IMR-90 (cell line): ENCODE results near the gene EPB41L2. TPM values are rescaled to one million over a fixed set of nuclear protein-coding genes. Genes with fewer than 3 reads are reported as not detected.
A peak's percentile ranks its signal among the peaks of the same experiment; 100 is the strongest.

ENCODE experiments used
- ATAC-seq: fragments of 200-7000 bp; cut with Tn5 transposase; 2 replicates; pipeline ENCODE4 v1.9.1; 2020; ENCODE audit warnings: low read depth, mild to moderate bottlenecking, moderate library complexity
- BruUV-seq: library from RNA; stranded (reverse); fragments of 400-500 nt; replicated peaks from 2 replicates; lab custom pipeline; 2021; lab: Mats Ljungman, UMichigan
- CTCF ChIA-PET: fragments of 300-600 bp; formaldehyde crosslinking; extraction: SDS; loops from one replicate; lab custom pipeline; 2021; ENCODE audit warnings: antibody characterized with exemption; lab: Yijun Ruan, JAX
- POLR2A ChIA-PET: fragments of 300-600 bp; sonication (Branson Sonifier 250); formaldehyde crosslinking; loops from one replicate; lab custom pipeline; 2022; ENCODE audit warnings: antibody characterized with exemption; ENCODE audit not compliant: unreplicated experiment; lab: Charles Lee
- DNase-seq: peaks from one replicate; pipeline ENCODE4 v3.0.0; 2013
- H2AFZ ChIP-seq: replicated peaks from 2 replicates; pipeline ENCODE3; 2013; ENCODE audit warnings: low read length, mild to moderate bottlenecking; ENCODE audit not compliant: poor library complexity
- H2AK5ac ChIP-seq: 2 replicates; pipeline ENCODE4 v1.6.1; 2013; ENCODE audit warnings: low read depth, low read length, inconsistent platforms
- H2AK9ac ChIP-seq: replicated peaks from 2 replicates; pipeline ENCODE3; 2013; ENCODE audit warnings: mild to moderate bottlenecking, low read depth, low read length, moderate library complexity; ENCODE audit not compliant: poor library complexity
- H2BK120ac ChIP-seq: 2 replicates; pipeline ENCODE4 v1.6.1; 2013; ENCODE audit warnings: low read depth, low read length, inconsistent platforms
- H2BK15ac ChIP-seq: 3 replicates; pipeline ENCODE4 v1.6.1; 2013; ENCODE audit warnings: low read depth, low read length, inconsistent platforms
- H2BK20ac ChIP-seq: 2 replicates; pipeline ENCODE4 v1.6.1; 2013; ENCODE audit warnings: low read depth, mild to moderate bottlenecking, inconsistent platforms, low read length, moderate library complexity
- H2BK5ac ChIP-seq: 2 replicates; pipeline ENCODE4 v1.6.1; 2013; ENCODE audit warnings: mild to moderate bottlenecking, low read depth, low read length, inconsistent platforms; ENCODE audit not compliant: poor library complexity, severe bottlenecking
- H3K14ac ChIP-seq: replicated peaks from 2 replicates; pipeline ENCODE4 v1.6.1; 2013; ENCODE audit warnings: low read depth, low read length, inconsistent platforms
- H3K18ac ChIP-seq: 2 replicates; pipeline ENCODE4 v1.6.1; 2013; ENCODE audit warnings: low read depth, low read length, control low read depth
- H3K23ac ChIP-seq: 2 replicates; pipeline ENCODE4 v1.6.1; 2013; ENCODE audit warnings: low read depth, low read length, inconsistent platforms
- H3K27ac ChIP-seq: 2 replicates; pipeline ENCODE4 v1.5.1; 2013; ENCODE audit warnings: mild to moderate bottlenecking, control low read depth, low read length; ENCODE audit not compliant: insufficient read depth
- H3K27me3 ChIP-seq: 2 replicates; pipeline ENCODE4 v1.6.1; 2013; ENCODE audit warnings: low read length; ENCODE audit not compliant: control insufficient read depth, insufficient read depth
- H3K36me3 ChIP-seq: 2 replicates; pipeline ENCODE4 v1.6.1; 2013; ENCODE audit warnings: low read length, mixed read lengths; ENCODE audit not compliant: control insufficient read depth, insufficient read depth
- H3K4ac ChIP-seq: 2 replicates; pipeline ENCODE4 v1.6.1; 2013; ENCODE audit warnings: low read depth, low read length, inconsistent platforms
- H3K4me1 ChIP-seq: 2 replicates; pipeline ENCODE4 v1.6.1; 2013; ENCODE audit warnings: low read length, mixed read lengths; ENCODE audit not compliant: control insufficient read depth, insufficient read depth
- H3K4me2 ChIP-seq: 2 replicates; pipeline ENCODE4 v1.6.1; 2013; ENCODE audit warnings: low read depth, mild to moderate bottlenecking, control low read depth, low read length, moderate library complexity
- H3K4me3 ChIP-seq: 2 replicates; pipeline ENCODE4 v1.5.1; 2013; ENCODE audit warnings: low read depth, mild to moderate bottlenecking, control low read depth, low read length, moderate library complexity; ENCODE audit not compliant: insufficient read depth
- H3K56ac ChIP-seq: 2 replicates; pipeline ENCODE4 v1.6.1; 2013; ENCODE audit warnings: low read length, inconsistent platforms; ENCODE audit not compliant: insufficient read depth; ENCODE audit errors: extremely low read depth
- H3K79me1 ChIP-seq, 2 experiments: 2 replicates each; pipeline ENCODE4 v1.6.1; 2013; ENCODE audit warnings: low read length in 2 of 2, inconsistent platforms in 1 of 2, low read depth in 1 of 2
- H3K9ac ChIP-seq: 2 replicates; pipeline ENCODE4 v1.6.1; 2013; ENCODE audit warnings: low read depth, low read length, control low read depth
- H3K9me1 ChIP-seq: 2 replicates; pipeline ENCODE4 v1.6.1; 2013; ENCODE audit warnings: low read length, inconsistent platforms; ENCODE audit not compliant: insufficient read depth
- H3K9me3 ChIP-seq: 2 replicates; pipeline ENCODE4 v1.6.1; 2013; ENCODE audit warnings: low read length; ENCODE audit not compliant: control insufficient read depth, insufficient read depth
- H4K20me1 ChIP-seq: 2 replicates; pipeline ENCODE4 v1.6.1; 2013; ENCODE audit warnings: low read length, inconsistent platforms; ENCODE audit not compliant: insufficient read depth
- H4K5ac ChIP-seq: 2 replicates; pipeline ENCODE4 v1.6.1; 2013; ENCODE audit warnings: mild to moderate bottlenecking, low read depth, low read length, control low read depth
- H4K8ac ChIP-seq, 2 experiments: 2 replicates each; pipeline ENCODE4 v1.6.1; 2013; ENCODE audit warnings: low read depth in 2 of 2, low read length in 2 of 2, control low read depth in 1 of 2, inconsistent platforms in 1 of 2
- H4K91ac ChIP-seq: 2 replicates; pipeline ENCODE4 v1.6.1; 2013; ENCODE audit warnings: low read depth, low read length, inconsistent platforms; ENCODE audit not compliant: insufficient read depth
- CEBPB ChIP-seq: IDR thresholded peaks from 2 replicates; pipeline ENCODE4 v1.6.1; 2012; ENCODE audit warnings: low read depth, low read length, improper control_type of control experiment
- MAZ ChIP-seq: IDR thresholded peaks from 2 replicates; pipeline ENCODE4 v1.6.1; 2012; ENCODE audit warnings: low read depth, mild to moderate bottlenecking, low read length, improper control_type of control experiment, moderate library complexity, borderline replicate concordance
- RCOR1 ChIP-seq: IDR thresholded peaks from 2 replicates; pipeline ENCODE4 v1.6.1; 2012; ENCODE audit warnings: mild to moderate bottlenecking, low read length, improper control_type of control experiment; ENCODE audit not compliant: insufficient replicate concordance
- WGBS, 2 experiments: methylation state at CpG; one replicate each; pipeline versions ENCODE4 v1.1.5 to v1.1.7; 2013; ENCODE audit warnings: missing lambda C conversion rate in 2 of 2; ENCODE audit not compliant: insufficient read length in 1 of 2; ENCODE audit errors: extremely low coverage in 2 of 2; 5-methylcytosine and 5-hydroxymethylcytosine counted together
- dilution Hi-C: fragments of 300-500 bp; cut with HindIII; formaldehyde crosslinking; loops from one replicate; pipeline ENCODE4 v1.14.3; 2018; ENCODE audit warnings: low sequenced_read_pairs; ENCODE audit not compliant: unreplicated experiment
- in situ Hi-C: fragments of 300-500 bp; cut with MboI; formaldehyde crosslinking; loops from 3 replicates; pipeline ENCODE4 v1.14.3; 2019; ENCODE audit warnings: low sequenced_read_pairs, inconsistent platforms, mixed read lengths
- intact Hi-C: fragments of 100-400 bp; cut with micrococcal nuclease; formaldehyde crosslinking; loops from 2 replicates; pipeline ENCODE4 v1.10.0; 2022
- polyA plus RNA-seq, 3 experiments: library from polyadenylated mRNA; depleted of rRNA; stranded (reverse); fragments of >200 nt; gene quantifications; 2 replicates each; pipeline ENCODE4 v1.2.3, GENCODE V29; 2012; ENCODE audit warnings: low replicate concordance in 1 of 3
- total RNA-seq: library from RNA; depleted of rRNA; stranded (reverse); fragments of >200 nt; gene quantifications from 2 replicates; pipeline ENCODE4 v1.2.3, GENCODE V29; 2012

Gene EPB41L2
- total and polyA plus RNA-seq, 2 of the 4 experiments (the other 2 are of a cell fraction) = 85.7 to 99.8 TPM

DNA sequence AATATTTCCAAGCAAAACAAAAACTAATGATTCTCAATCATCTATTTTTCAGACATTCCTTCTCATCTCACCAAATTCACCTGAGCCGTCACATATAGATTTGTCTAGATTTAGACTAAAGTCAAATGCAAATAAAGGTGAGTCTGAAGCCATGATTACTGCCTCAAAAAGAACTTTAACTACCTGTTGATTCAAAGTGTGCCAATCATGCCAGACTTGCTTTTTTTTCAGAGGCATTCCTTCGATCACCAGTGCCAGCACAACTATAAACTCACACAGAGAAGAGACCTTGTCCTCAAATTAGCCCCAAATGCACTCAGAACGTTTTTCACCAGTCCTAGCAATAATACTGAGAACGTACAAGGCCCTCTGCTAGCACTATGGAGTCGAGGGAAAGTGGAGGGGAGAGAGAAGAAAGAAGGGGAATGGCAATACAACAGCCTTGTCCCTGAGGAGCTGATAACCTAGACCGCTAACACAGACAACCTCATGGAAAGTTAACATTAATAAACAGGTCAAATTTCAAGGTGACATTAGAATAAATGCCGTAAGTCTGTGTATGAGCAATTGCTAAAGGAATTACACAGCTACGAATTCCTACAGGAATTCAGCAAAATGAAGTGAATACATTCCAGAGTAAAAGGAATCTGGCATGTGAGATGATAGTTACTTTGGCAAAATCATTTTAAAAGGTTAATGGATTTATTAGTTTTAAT is 60.9 kb downstream of the EPB41L2 start (continued):
- TF ChIP-seq CEBPB (no peak), MAZ (no peak)

- Histone ChIP-seq H3K9me3 (no peaks in the 10 kb centered on the region), H2BK5ac (no peak overlapping the region), H3K4me1 (peaks cover 28% of the 10 kb centered on the region), H4K91ac (no peak overlapping the region), H2BK120ac (no peak overlapping the region), H2AK9ac (no peak overlapping the region), H2BK15ac (no peak overlapping the region), H3K27me3 (no peaks in the 10 kb centered on the region), H3K4ac (peak overlapping the region; percentile 71), H3K4me2 (0 out of 2 replicates have a peak overlapping the region, but pooled peaks have one; percentile 16), H4K8ac (no peak overlapping the region; a peak in 1 of 4 replicates), H2BK20ac (no peak overlapping the region), H3K18ac (no peak overlapping the region), H3K4me3 (no peak overlapping the region), H3K14ac (peak overlapping the region; percentile 71; the same call in 1 of the 2 replicates), H3K9me1 (peaks cover 15% of the 10 kb centered on the region), H2AK5ac (peak overlapping the region; percentile 77), H3K56ac (no peak overlapping the region), H3K9ac (no peak overlapping the region), H4K20me1 (peaks cover 36% of the 10 kb centered on the region), H3K27ac (no peak overlapping the region), H2AFZ (no peak overlapping the region), H3K79me1 (peaks cover 40 to 75% of the 10 kb centered on the region in 2 experiments), H3K23ac (peak overlapping the region; percentile 66), H4K5ac (no peak overlapping the region; the same call in 1 of the 2 replicates), H3K36me3 (no peaks in the 10 kb centered on the region)
- in situ Hi-C loops = no loop called here
- dilution Hi-C loops = no loop called here
- no TSS peak for BruUV-seq
- 60% methylated on average over 3 of the region's 12 CpGs; no CpG with 5 or more reads in 1 of the 2 experiments for WGBS, 2 experiments
- ChIA-PET POLR2A (no interaction called here), CTCF (no interaction called here)
- no peak for TF ChIP-seq RCOR1
- intact Hi-C loops = loop anchor here (2.0 kb wide), 1 partner anchor 62 kb away; no protein-coding TSS in a partner anchor
- DNase-seq = no peak
- ATAC-seq = no peak
These were observed 61.8 kb downstream of the EPB41L2 start for GRCh38 chr6:131001111-131001736.
